ENCODE data around the gene FCRL4.
A peak's percentile ranks its signal among the peaks of the same experiment; 100 is the strongest.

The FCRL4 gene

DNA sequence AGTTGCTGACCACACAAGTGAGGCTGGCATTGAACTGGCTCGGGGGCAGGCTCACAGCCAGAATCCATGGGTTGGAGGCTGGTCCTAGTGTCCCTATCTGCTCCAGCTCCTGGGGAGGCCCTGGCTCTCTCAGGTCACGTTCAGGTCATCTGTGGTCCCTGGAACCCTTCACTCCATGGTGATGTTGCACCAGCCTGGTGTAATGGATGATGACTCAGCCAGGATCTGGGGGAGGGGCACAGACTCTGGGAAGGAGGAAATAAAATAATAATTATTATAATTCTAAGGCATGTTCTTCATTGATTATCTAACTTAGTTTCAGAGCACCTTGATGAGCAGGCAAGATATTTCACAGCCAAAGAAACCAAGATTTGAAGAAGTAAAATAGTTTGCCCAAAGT lies 26.6 kb upstream of the FCRL4 start:
- DNase-seq (ENCODE audit: low spot score), result no peak
- TF ChIP-seq CTCF (IDR thresholded peaks at IDR 0.05; ENCODE audit: extremely low read depth, insufficient read depth, missing control alignments), result no peak
- in situ Hi-C loops (cut with MboI; ENCODE audit: low pct_unique_long_range_greater_than_20kb, low sequenced_read_pairs, unreplicated experiment), result no loop called here

- no peak for TF ChIP-seq CTCF (IDR thresholded peaks at IDR 0.05; ENCODE audit: extremely low read depth, insufficient read depth, missing control alignments)
- in situ Hi-C loops (cut with MboI; ENCODE audit: low pct_unique_long_range_greater_than_20kb, low sequenced_read_pairs, unreplicated experiment), result no loop called here
- DNase-seq (ENCODE audit: low spot score), result no peak
Observed at GRCh38 chr1:157622471-157622870, 24.6 kb upstream of the FCRL4 start.

- no peak for TF ChIP-seq CTCF (IDR thresholded peaks at IDR 0.05; ENCODE audit: extremely low read depth, insufficient read depth, missing control alignments)
- DNase-seq (ENCODE audit: low spot score), result no peak
- in situ Hi-C loops (cut with MboI; ENCODE audit: low pct_unique_long_range_greater_than_20kb, low sequenced_read_pairs, unreplicated experiment), result no loop called here
Observed at GRCh38 chr1:157618190-157618589, 20.3 kb upstream of the FCRL4 start.

- DNase-seq (ENCODE audit: low spot score), result no peak
- in situ Hi-C loops (cut with MboI; ENCODE audit: low pct_unique_long_range_greater_than_20kb, low sequenced_read_pairs, unreplicated experiment), result no loop called here
- no peak for TF ChIP-seq CTCF (IDR thresholded peaks at IDR 0.05; ENCODE audit: extremely low read depth, insufficient read depth, missing control alignments)
Observed at GRCh38 chr1:157600236-157600635, 2.4 kb upstream of the FCRL4 start.

- in situ Hi-C loops (cut with MboI; ENCODE audit: low pct_unique_long_range_greater_than_20kb, low sequenced_read_pairs, unreplicated experiment), result loop anchor here (25.0 kb wide), 1 partner anchor 91 kb away; no protein-coding TSS in a partner anchor
- DNase-seq (ENCODE audit: low spot score), result peak; percentile 20
- no peak for TF ChIP-seq CTCF (IDR thresholded peaks at IDR 0.05; ENCODE audit: extremely low read depth, insufficient read depth, missing control alignments)
Observed at GRCh38 chr1:157596384-157596783, 1.5 kb downstream of the FCRL4 start.

- in situ Hi-C loops (cut with MboI; ENCODE audit: low pct_unique_long_range_greater_than_20kb, low sequenced_read_pairs, unreplicated experiment), result loop anchor here (25.0 kb wide), 1 partner anchor 92 kb away; no protein-coding TSS in a partner anchor
- peak; percentile 29 for DNase-seq (ENCODE audit: low spot score)
- no peak for TF ChIP-seq CTCF (IDR thresholded peaks at IDR 0.05; ENCODE audit: extremely low read depth, insufficient read depth, missing control alignments)
Observed at GRCh38 chr1:157595356-157595755, 2.5 kb downstream of the FCRL4 start.

DNA sequence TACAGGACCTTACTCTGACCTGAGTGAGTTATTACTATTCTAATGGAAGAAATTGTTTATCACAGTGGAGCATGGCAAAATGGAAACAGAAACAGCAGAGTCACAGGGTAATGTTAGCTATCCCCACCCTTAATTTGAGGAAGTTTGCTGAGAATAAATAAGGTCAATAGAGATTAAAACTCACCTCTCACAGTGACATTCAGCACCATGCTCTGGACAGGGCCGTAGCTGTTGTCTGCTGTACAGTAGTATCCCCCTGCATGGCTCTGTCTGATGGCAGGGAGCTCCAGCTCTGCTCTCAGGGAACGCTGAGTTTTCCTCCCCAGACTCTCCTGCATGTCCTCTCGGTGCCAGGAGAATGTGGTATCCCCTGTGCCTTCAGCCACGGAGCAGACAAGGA lies 11.9 kb downstream of the FCRL4 start:
- in situ Hi-C loops (cut with MboI; ENCODE audit: low pct_unique_long_range_greater_than_20kb, low sequenced_read_pairs, unreplicated experiment), result loop anchor here (25.0 kb wide), 1 partner anchor 101 kb away; no protein-coding TSS in a partner anchor
- no peak for DNase-seq (ENCODE audit: low spot score)
- no peak for TF ChIP-seq CTCF (IDR thresholded peaks at IDR 0.05; ENCODE audit: extremely low read depth, insufficient read depth, missing control alignments)

Data from GM13977 (cell line).